SK-N-MC (cell line): Measurements from ENCODE around the gene FJX1.

Experiments
- DNase-seq: peaks from one replicate; pipeline ENCODE4 v3.0.0-alpha.2; 2011; ENCODE audit warnings: low read depth, low spot score
- H3K27ac ChIP-seq: fragments of 200-600 bp; sonication (generic); 2 replicates; pipeline ENCODE4 v1.5.1; 2016; ENCODE audit warnings: mixed run types
- H3K36me3 ChIP-seq: fragments of 200-600 bp; sonication (generic); 2 replicates; pipeline ENCODE4 v1.6.1; 2017; ENCODE audit warnings: antibody characterized with exemption, low read length, mixed read lengths; ENCODE audit not compliant: insufficient read depth
- H3K4me3 ChIP-seq: fragments of 200-600 bp; sonication (generic); 2 replicates; pipeline ENCODE4 v1.5.1; 2016
- H3K9ac ChIP-seq: fragments of 200-600 bp; sonication (generic); 2 replicates; pipeline ENCODE4 v1.8.0; 2017; ENCODE audit warnings: mixed run types, mixed read lengths; ENCODE audit not compliant: insufficient read length
- H3K9me3 ChIP-seq: fragments of 200-600 bp; sonication (generic); 2 replicates; pipeline ENCODE4 v1.6.1; 2017; ENCODE audit warnings: low read depth, mild to moderate bottlenecking, antibody characterized with exemption, low read length, moderate library complexity, mixed read lengths
- EZH2 ChIP-seq: fragments of 200-600 bp; sonication (generic); IDR thresholded peaks from one replicate; pipeline ENCODE4 v1.6.1; 2017; ENCODE audit warnings: antibody characterized with exemption
- FOXP2 ChIP-seq: optimal IDR thresholded peaks from 2 replicates; pipeline ENCODE3; 2011; ENCODE audit warnings: mild to moderate bottlenecking, moderate library complexity; ENCODE audit not compliant: insufficient read depth; ENCODE audit errors: extremely low read length, control extremely low read depth
- POLR2AphosphoS5 ChIP-seq: IDR thresholded peaks from 2 replicates; pipeline ENCODE4 v1.6.1; 2012; ENCODE audit warnings: mild to moderate bottlenecking, low read depth, low read length, borderline replicate concordance

The FJX1 gene, protein sequence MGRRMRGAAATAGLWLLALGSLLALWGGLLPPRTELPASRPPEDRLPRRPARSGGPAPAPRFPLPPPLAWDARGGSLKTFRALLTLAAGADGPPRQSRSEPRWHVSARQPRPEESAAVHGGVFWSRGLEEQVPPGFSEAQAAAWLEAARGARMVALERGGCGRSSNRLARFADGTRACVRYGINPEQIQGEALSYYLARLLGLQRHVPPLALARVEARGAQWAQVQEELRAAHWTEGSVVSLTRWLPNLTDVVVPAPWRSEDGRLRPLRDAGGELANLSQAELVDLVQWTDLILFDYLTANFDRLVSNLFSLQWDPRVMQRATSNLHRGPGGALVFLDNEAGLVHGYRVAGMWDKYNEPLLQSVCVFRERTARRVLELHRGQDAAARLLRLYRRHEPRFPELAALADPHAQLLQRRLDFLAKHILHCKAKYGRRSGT

GRCh38 chr11:35617687-35618496, at the start of gene FJX1:
TSS of gene FJX1 (plus strand) at chr11:35618460. CDS start at chr11:35618637, 177 bp downstream.
- Histone ChIP-seq H3K36me3 (no peaks in the 10 kb centered on the region), H3K27ac (no peak within 1 kb of the TSS), H3K4me3 (peak within 1 kb of the TSS; percentile 81), H3K9ac (peak within 1 kb of the TSS; percentile 61), H3K9me3 (no peaks in the 10 kb centered on the region)
- DNase-seq: no peak
- no peak for TF ChIP-seq POLR2AphosphoS5

DNA sequence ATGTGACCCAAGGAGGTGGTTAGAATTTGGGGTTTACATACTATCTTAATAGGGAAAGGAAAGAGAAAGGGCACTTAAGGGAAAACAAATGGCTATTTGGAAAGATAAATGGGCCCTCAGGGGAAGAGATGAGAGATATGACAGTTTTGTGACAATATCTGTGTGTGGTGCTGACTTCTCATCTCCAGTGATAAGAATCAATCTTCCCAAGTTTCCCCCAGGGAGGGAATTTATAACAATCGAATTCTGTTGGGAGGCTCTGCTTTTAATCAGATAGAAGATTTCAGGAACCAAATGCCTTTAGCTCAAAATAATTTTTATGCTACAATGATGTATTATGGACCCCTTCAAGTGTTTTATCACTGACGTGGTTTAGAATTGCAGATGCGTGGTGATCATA, 46.6 kb upstream of the FJX1 start:
- TF ChIP-seq FOXP2: no peak
- no peak for TF ChIP-seq EZH2
- TF ChIP-seq POLR2AphosphoS5: no peak
- no peak overlapping the region for H3K4me3 ChIP-seq
- H3K36me3 ChIP-seq: no peaks in the 10 kb centered on the region
- no peak overlapping the region for H3K27ac ChIP-seq
- H3K9ac ChIP-seq: no peak overlapping the region
- H3K9me3 ChIP-seq: no peaks in the 10 kb centered on the region
- no peak for DNase-seq

GRCh38 chr11:35579557-35580396, 38.5 kb upstream of the FJX1 start:
- TF ChIP-seq POLR2AphosphoS5: no peak
- no peak for TF ChIP-seq EZH2
- TF ChIP-seq FOXP2: no peak
- Histone ChIP-seq H3K27ac (0 out of 2 replicates have a peak overlapping the region, but pooled peaks have one; percentile 42), H3K36me3 (no peaks in the 10 kb centered on the region), H3K4me3 (0 out of 2 replicates have a peak overlapping the region, but pooled peaks have one; percentile 1), H3K9me3 (no peaks in the 10 kb centered on the region), H3K9ac (no peak overlapping the region)
- DNase-seq: peak; percentile 18

DNA sequence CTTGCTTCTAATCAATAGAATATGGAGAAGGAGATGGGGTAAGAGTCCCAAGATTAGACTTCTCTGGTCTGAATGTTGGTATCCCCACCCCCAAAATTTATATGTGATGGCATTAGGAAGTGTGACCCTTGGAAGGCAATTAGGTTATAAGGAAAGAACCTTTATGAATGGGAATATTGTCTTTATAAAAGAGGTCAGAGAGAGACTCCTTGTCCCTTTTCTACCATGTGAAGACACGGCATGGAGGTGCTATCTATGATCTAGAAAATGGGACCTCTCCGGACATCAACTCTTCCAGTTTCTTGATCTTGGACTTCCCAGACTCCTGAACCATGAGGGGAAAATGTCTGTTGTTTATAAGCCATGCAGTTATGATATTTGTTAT, 37.9 kb upstream of the FJX1 start:
- TF ChIP-seq EZH2: no peak
- DNase-seq: no peak
- no peaks in the 10 kb centered on the region for H3K36me3 ChIP-seq
- H3K4me3 ChIP-seq: no peak overlapping the region
- H3K27ac ChIP-seq: no peak overlapping the region
- no peak overlapping the region for H3K9ac ChIP-seq
- no peaks in the 10 kb centered on the region for H3K9me3 ChIP-seq

GRCh38 chr11:35582033-35582432, 36.2 kb upstream of the FJX1 start:
- Histone ChIP-seq H3K36me3 (no peaks in the 10 kb centered on the region), H3K4me3 (no peak overlapping the region), H3K9me3 (no peaks in the 10 kb centered on the region), H3K9ac (no peak overlapping the region), H3K27ac (no peak overlapping the region)
- TF ChIP-seq FOXP2: no peak
- no peak for TF ChIP-seq POLR2AphosphoS5
- TF ChIP-seq EZH2: no peak
- DNase-seq: no peak

DNA sequence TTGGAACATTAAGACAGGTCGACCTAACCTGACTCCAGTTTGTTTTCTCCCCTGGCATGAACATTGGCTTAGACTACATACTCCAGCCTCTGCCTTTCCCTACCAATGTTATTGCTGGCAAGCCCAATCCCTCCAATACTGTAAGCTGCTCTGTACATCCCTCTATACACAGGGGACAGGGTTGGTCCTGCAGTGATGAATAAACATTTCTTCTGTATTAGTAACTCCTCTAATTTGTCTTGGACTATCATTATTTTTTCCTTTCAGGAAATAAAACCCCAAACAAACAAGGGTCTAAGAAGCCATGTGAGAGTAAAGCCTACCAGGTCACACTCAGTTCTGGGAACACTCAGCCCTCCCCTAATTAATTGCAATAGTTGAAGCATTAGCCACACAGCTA, 35.1 kb upstream of the FJX1 start:
- Histone ChIP-seq H3K27ac (no peak overlapping the region), H3K9ac (no peak overlapping the region), H3K36me3 (no peaks in the 10 kb centered on the region), H3K4me3 (no peak overlapping the region), H3K9me3 (no peaks in the 10 kb centered on the region)
- TF ChIP-seq FOXP2 (no peak), POLR2AphosphoS5 (no peak), EZH2 (no peak)
- no peak for DNase-seq

DNA sequence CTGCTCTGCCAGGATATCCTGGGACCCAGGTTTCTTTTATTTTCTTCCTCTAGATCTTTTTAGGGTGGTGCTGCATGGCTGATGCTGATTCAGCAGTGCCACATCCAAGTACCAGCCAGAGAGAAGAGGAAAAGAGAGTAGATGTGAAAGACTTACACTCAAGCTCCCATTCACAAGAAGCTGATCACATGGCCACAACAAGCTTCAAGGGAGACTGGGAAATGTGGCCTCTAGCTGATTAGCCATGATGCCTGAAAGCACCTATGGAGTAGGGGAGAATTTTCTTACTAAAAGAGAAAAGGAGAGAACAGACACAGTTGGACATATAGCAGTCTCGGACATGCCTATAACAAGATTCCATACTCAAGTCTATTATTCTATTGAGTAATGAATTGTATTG, 34.4 kb upstream of the FJX1 start:
- H3K9me3 ChIP-seq: no peaks in the 10 kb centered on the region
- H3K36me3 ChIP-seq: no peaks in the 10 kb centered on the region
- no peak overlapping the region for H3K4me3 ChIP-seq
- H3K27ac ChIP-seq: no peak overlapping the region
- no peak overlapping the region for H3K9ac ChIP-seq
- TF ChIP-seq POLR2AphosphoS5 (no peak), FOXP2 (no peak), EZH2 (no peak)
- DNase-seq: no peak

DNA sequence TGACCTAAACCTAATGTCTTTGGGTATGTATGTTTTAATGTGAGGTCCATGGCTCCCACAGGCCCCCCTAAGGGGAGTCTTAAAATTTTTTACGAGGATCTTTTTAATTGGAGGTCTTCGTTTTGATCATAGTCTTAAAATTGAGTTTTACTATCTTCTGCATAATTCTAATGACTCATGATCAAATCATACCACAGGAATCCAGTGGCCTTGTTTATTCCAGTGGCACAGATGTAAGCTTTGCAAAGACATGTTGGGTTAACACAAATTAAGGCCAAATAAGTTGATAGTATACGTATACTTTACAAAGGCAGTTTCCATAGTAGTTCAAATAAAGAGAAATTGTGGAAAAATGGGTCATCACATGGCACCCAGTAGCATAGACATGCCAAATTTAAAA, 33.9 kb upstream of the FJX1 start:
- TF ChIP-seq POLR2AphosphoS5 (no peak), FOXP2 (no peak), EZH2 (no peak)
- Histone ChIP-seq H3K36me3 (no peaks in the 10 kb centered on the region), H3K27ac (no peak overlapping the region), H3K4me3 (no peak overlapping the region), H3K9me3 (no peaks in the 10 kb centered on the region), H3K9ac (no peak overlapping the region)
- DNase-seq: no peak
